ENCODE data around the gene GOLGA1.

Gene GOLGA1

DNA sequence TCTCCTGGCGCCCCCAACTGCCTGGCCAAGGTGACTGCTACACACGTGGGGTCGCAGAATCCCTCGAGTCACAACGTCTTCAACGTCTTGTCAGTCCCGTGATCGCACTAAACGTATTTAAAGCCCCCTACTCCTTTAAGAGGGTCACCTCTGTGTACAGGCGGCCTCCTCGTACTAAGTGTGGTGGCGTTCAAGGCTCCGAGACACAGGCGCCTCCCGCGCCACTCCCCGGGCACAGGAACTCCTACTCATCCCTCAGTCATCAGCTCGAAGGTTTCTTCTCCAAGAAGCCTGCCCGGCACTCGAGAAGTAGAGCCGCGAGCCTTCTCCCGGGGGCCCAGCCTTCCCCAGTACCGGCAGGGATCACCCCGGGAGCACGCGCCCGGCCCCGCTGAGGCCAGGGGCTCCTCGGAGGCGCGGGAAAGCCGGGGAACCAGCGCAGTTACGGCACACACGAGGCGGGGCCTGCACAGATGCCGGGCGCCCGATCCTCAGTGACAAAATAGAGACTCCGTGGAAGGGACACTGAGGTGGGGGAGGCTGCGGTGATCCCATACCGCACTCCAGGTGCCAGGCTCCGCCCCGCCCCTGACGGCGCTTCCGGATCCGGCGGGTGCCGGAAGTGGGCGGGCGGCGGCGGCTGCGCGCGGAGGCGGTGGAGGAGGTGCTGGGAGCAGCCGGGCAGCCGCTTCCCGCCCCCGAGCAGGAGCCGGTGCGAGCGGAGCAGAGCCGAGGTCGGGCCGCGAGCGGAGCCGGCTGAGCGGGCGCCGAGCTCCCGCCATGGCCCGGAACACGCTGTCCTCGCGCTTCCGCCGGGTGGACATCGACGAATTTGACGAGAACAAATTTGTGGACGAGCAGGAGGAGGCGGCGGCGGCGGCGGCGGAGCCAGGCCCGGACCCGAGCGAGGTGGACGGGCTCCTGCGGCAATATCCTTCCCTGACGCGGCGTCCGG, 72.1 kb downstream of the GOLGA1 start:
- Histone ChIP-seq H3K4me1 (ENCODE audit: control insufficient read depth, insufficient read depth, low read length) (peaks cover 29% of the 10 kb centered on the region), H3K9me3 (replicated peaks; ENCODE audit: low read length) (no peaks in the 10 kb centered on the region), H3K9ac (ENCODE audit: low read depth, low read length) (peak overlapping the region; percentile 99), H3K4me2 (ENCODE audit: low read length) (peak overlapping the region; percentile 94), H3K27me3 (ENCODE audit: control insufficient read depth, insufficient read depth, low read length) (no peaks in the 10 kb centered on the region), H3K4me3 (ENCODE audit: low read length) (peak overlapping the region; percentile 97), H3K36me3 (ENCODE audit: insufficient read depth, low read length) (peaks cover 26% of the 10 kb centered on the region)

DNA sequence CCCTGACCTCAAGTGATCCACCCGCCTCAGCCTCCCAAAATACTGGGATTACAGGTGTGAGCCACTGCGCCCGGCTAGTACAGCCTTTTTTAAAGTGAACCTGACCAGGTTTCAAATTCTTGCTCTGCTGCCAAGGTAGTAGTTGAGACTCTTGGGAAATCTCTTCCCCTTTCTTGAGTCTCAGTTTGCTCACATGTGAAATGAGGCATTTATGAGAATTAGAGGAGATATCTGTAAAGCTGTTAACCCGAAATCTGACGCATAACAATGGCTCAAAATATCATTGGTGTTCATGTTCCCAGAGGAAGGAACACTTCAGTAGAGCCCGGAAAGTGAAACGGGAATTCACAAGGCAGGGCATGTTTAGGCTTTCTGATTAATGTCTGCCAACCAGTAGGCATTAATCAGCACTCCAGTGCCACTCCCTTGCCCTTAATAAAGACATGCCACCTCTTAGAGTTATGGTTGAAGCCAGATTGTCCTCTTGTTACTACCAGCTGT, 77.5 kb downstream of the GOLGA1 start:
- no peaks in the 10 kb centered on the region for H3K27me3 ChIP-seq (ENCODE audit: control insufficient read depth, insufficient read depth, low read length)
- no peak overlapping the region for H3K9ac ChIP-seq (ENCODE audit: low read depth, low read length)
- H3K4me1 ChIP-seq (ENCODE audit: control insufficient read depth, insufficient read depth, low read length), result peaks cover 29% of the 10 kb centered on the region

DNA sequence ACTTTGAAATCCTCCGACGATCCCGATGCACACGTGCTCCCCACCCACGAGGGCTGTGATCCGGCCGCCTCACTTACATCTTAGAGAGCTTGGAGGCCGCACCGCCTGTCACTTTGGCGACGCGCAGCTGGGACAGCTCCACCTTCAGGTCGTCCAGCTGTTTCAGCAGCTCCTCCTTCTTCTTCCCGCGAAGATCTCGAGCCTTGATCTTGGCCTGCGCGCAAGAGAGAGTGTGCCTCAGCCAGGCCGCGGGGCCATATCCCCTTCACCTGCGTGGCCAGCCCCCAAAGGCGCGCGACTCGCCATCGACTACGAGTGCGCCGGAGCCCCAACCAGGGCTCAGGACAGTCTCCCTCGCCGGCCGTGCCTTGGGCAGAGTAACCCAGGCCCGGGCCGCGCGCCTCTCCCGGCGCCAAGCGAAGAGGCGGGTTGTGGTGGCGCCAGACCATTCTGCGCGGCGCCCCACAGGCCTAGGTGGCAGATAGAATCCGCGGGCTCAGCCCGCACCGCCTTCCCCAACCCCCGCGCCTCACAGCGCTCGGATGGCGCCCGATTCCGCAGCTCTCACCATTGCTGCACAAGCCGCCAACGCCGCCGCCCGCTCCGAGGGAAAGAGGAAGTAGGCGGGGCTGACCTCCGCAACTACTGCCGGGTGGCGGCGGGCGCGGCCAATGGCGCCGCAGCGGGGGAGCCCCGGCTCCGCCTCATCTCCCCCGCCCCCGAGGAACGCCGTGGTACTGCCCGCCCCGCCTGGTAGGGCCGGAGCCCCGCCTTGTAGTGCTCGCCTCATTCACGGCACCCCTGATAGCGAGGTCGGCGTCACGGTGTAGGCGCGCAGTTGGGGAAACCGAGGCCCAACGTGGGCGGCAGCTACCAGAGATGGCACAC, 79.3 kb downstream of the GOLGA1 start, which contains the start of the genes ARPC5L and RPL35:
ARPC5L (plus strand) TSS at position 789 of the 888 bp plus-strand sequence. CDS start 7,161 bp downstream, outside the sequence.
RPL35 (minus strand) TSS at position 616 of the 888 bp plus-strand sequence; CDS start at position 571, 45 bp downstream.
- peak within 1 kb of the TSS; percentile 97 for H3K4me3 ChIP-seq (ENCODE audit: low read length)
- no peaks in the 10 kb centered on the region for H3K27me3 ChIP-seq (ENCODE audit: control insufficient read depth, insufficient read depth, low read length)
- H3K4me1 ChIP-seq (ENCODE audit: control insufficient read depth, insufficient read depth, low read length), result peaks cover 23% of the 10 kb centered on the region
- H3K9me3 ChIP-seq (replicated peaks; ENCODE audit: low read length), result no peaks in the 10 kb centered on the region
- H3K4me2 ChIP-seq (ENCODE audit: low read length), result peak within 1 kb of the TSS; percentile 99
- peak within 1 kb of the TSS; percentile 99 for H3K9ac ChIP-seq (ENCODE audit: low read depth, low read length)
- peaks cover 46% of the 10 kb centered on the region for H3K36me3 ChIP-seq (ENCODE audit: insufficient read depth, low read length)

More for the DNA sequence above, 77.5 kb downstream of the GOLGA1 start:
- H3K9me3 ChIP-seq (replicated peaks; ENCODE audit: low read length), result no peaks in the 10 kb centered on the region
- no peak overlapping the region for H3K4me2 ChIP-seq (ENCODE audit: low read length)
- peaks cover 28% of the 10 kb centered on the region for H3K36me3 ChIP-seq (ENCODE audit: insufficient read depth, low read length)
- no peak overlapping the region for H3K4me3 ChIP-seq (ENCODE audit: low read length)

DNA sequence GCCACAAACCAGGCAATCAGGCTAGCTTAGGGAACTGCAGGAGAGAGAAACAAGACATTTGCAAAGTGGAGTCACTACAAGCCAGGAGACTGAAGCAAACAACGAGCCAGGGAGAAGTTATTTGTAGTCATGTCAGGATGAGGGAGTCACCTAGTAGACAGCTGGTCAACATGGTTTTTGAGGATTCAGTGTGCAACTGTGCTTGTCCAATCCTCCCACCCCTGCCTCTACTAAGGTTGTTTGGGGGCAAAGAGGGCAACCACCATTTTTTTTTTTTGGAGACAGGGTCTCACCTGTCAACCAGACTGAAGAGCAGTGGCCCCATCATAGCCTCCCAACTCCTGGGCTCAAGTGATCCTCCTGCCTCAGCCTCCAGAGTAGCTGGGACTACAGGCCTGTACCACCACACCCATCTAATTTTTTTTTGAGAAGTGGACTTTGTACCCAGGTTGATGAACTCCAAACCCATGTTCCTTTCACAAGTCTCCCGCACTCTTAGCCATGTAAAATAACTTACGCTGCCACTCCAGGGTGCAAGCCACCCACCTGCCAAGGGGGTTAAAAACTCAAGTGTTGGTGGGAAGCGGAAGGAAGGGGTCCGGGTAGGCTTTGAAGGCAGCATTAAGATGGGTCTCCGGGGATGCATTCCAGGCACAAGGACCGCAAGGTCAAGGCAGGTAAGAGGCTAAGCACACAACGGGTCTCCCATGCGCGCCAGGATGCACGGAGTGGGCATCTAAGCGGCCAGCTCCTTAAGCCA, 80.1 kb downstream of the GOLGA1 start:
- Histone ChIP-seq H3K27me3 (ENCODE audit: control insufficient read depth, insufficient read depth, low read length) (no peaks in the 10 kb centered on the region), H3K36me3 (ENCODE audit: insufficient read depth, low read length) (peaks cover 53% of the 10 kb centered on the region), H3K4me1 (ENCODE audit: control insufficient read depth, insufficient read depth, low read length) (peaks cover 23% of the 10 kb centered on the region), H3K4me3 (ENCODE audit: low read length) (peak overlapping the region; percentile 97), H3K9me3 (replicated peaks; ENCODE audit: low read length) (no peaks in the 10 kb centered on the region), H3K4me2 (ENCODE audit: low read length) (peak overlapping the region; percentile 99), H3K9ac (ENCODE audit: low read depth, low read length) (peak overlapping the region; percentile 99)

DNA sequence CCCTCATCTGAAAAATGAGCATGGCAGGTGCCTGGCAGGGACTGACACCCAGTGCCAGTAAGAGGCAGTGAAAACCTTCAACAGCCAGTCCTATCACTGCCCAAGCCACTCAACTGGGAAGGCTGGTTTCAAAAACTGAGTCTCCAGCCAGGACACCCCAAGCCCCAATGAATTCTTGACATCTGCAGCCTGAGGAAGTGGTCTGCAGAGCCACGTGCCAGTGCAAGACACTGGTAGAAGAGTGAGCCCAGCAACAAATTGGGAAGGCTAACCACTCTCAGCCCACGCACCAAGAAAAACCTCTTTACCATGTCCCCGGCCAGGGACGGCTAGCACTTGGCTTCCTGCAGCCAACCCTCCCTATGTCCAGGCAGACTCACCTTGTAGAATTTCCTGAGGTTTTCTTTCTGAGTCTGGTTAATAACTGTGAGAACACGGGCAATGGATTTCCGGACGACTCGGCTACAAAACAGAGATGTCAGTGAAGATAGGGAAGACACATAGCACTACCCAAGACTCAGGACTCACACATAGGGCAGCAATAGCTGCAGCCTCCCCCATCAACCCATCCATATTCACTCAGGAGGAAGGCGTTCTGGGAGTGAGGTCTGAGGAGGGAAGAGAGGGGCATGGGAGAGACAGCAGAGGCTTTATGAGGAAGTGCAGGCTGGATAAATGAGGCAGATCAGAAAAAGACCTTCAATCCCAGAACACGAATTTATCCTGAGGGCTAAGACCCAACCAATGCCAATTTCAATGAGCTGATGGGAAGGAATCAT, 80.9 kb downstream of the GOLGA1 start:
- H3K9ac ChIP-seq (ENCODE audit: low read depth, low read length), result peak overlapping the region; percentile 99
- peaks cover 23% of the 10 kb centered on the region for H3K4me1 ChIP-seq (ENCODE audit: control insufficient read depth, insufficient read depth, low read length)
- H3K36me3 ChIP-seq (ENCODE audit: insufficient read depth, low read length), result peaks cover 53% of the 10 kb centered on the region
- no peaks in the 10 kb centered on the region for H3K27me3 ChIP-seq (ENCODE audit: control insufficient read depth, insufficient read depth, low read length)
- peak overlapping the region; percentile 97 for H3K4me3 ChIP-seq (ENCODE audit: low read length)
- no peaks in the 10 kb centered on the region for H3K9me3 ChIP-seq (replicated peaks; ENCODE audit: low read length)
- peak overlapping the region; percentile 99 for H3K4me2 ChIP-seq (ENCODE audit: low read length)

DNA sequence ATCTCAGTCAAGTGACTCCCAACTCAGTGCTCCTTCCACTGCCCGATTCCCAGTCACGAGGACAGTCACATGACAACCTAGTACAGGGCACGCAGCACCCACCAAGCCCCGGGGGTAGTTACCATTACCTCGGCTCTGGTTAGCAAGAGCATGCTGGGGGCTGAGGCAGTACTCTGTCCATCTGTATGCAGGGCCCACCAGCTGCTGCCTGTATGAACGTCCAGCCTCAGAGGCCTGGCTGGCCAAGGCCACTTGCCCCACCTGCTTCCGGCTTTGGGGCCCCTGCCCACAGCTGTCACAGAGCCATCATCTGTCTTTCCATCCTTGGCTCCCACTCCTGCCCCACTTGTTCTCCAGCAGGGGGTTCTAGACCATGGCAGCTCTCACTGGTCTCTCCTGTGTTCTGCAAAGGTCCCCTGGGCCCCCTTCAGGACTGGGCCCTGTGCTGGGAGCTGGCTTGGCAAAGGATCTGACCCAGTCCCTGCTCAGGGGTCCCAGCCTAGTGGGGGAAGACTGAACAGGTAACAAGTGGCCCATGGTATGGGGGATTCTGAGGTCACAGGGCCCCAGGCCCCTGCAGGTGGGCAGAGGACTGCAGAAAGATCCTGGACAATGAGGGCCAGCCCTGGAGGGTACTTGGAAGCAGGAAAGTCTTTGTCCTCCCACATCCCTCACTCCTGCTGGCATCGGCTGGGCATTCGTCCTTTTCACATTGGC, 82.4 kb downstream of the GOLGA1 start:
- peak overlapping the region; percentile 99 for H3K4me2 ChIP-seq (ENCODE audit: low read length)
- peaks cover 53% of the 10 kb centered on the region for H3K36me3 ChIP-seq (ENCODE audit: insufficient read depth, low read length)
- H3K4me1 ChIP-seq (ENCODE audit: control insufficient read depth, insufficient read depth, low read length), result peaks cover 25% of the 10 kb centered on the region
- H3K9ac ChIP-seq (ENCODE audit: low read depth, low read length), result peak overlapping the region; percentile 99
- H3K9me3 ChIP-seq (replicated peaks; ENCODE audit: low read length), result no peaks in the 10 kb centered on the region
- no peak overlapping the region for H3K4me3 ChIP-seq (ENCODE audit: low read length)
- H3K27me3 ChIP-seq (ENCODE audit: control insufficient read depth, insufficient read depth, low read length), result no peaks in the 10 kb centered on the region

DNA sequence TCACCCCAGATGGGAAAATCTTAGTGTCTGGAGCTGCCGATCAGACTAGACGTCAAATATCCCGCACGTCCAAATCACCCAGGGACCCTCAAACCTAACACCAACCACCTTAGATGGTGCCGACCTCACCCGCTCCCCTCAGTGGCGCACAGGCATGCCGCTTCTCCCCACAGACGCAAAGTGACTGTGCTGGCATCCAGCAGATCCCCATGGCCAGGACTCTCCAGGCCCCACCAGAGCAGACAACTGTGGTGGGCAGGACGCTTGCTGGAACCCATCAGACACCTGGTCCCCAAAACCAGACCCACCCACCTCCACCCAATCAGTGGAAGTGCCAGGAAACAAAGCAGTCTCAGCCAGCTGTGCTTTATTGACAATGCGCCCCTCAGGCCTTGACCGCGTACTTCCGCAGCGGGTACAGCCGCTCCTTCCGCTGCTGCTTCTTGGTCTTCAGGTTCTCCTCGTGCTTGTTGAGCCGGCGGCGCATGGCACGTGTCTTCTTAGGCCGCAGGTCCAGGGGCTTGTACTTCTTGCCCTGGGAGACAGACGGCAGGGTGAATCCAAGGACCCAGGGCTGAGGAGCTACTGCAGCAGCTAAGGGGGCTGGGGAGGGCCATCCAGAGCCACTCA, 83.2 kb downstream of the GOLGA1 start:
- H3K4me1 ChIP-seq (ENCODE audit: control insufficient read depth, insufficient read depth, low read length), result peaks cover 32% of the 10 kb centered on the region
- H3K9ac ChIP-seq (ENCODE audit: low read depth, low read length), result no peak overlapping the region
- H3K36me3 ChIP-seq (ENCODE audit: insufficient read depth, low read length), result peaks cover 53% of the 10 kb centered on the region
- no peaks in the 10 kb centered on the region for H3K9me3 ChIP-seq (replicated peaks; ENCODE audit: low read length)
- no peaks in the 10 kb centered on the region for H3K27me3 ChIP-seq (ENCODE audit: control insufficient read depth, insufficient read depth, low read length)
- H3K4me3 ChIP-seq (ENCODE audit: low read length), result no peak overlapping the region
- no peak overlapping the region for H3K4me2 ChIP-seq (ENCODE audit: low read length)

DNA sequence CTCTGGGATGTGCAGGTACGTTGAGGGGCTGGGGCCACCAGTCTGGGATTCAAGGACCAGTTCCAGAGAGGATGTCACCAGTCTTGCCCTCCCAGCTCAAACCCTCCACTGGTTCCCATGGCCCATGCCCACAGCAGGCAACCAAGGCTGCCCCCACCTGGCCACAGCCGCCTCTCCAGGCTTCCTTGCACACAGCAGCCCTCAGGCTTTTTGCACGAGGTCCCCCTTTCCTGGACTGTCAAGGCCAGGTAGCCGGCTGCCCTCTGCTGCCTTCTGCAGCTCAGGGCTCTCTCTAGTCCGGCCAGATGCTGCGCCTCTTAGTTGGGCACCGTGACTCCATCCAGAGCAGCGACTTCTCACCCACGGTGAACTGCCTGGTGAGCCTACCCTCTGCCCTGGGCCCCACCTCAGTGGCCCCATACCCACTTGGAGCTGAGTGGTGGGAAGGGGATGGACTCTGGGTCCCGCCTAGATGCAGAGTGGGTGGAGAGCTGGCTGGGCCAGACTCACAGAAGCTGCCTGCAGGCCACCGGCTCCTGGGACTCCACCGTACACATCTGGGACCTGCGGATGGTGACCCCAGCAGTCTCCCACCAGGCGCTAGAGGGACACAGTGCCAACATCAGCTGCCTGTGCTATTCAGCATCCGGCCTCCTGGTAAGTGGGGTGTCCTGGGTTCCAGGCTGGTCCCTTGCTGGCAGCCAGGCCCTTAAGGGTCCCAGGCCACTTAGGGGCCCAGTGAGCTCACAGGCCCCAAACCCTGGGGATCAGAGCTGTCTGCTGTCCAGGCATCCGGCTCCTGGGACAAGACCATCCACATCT, 84.7 kb downstream of the GOLGA1 start:
- peaks cover 36% of the 10 kb centered on the region for H3K4me1 ChIP-seq (ENCODE audit: control insufficient read depth, insufficient read depth, low read length)

DNA sequence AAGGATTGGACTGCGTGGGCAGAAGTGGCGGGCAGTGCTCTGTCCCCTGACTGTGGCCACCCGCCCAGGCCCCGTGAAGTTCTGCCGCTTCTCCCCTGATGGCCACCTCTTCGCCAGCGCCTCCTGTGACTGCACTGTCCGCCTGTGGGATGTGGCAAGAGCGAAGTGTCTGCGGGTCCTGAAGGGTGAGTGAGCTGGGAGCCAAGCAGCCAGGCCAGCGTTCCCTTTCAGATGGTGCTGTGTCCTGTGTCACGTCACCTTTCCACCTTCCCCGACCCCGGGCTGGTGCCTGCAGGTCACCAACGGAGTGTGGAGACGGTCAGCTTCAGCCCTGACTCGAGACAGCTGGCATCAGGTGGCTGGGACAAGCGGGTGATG, 85.3 kb downstream of the GOLGA1 start:
- H3K36me3 ChIP-seq (ENCODE audit: insufficient read depth, low read length), result peaks cover 46% of the 10 kb centered on the region
- peaks cover 5% of the 10 kb centered on the region for H3K27me3 ChIP-seq (ENCODE audit: control insufficient read depth, insufficient read depth, low read length)
- H3K9me3 ChIP-seq (replicated peaks; ENCODE audit: low read length), result no peaks in the 10 kb centered on the region
- H3K4me1 ChIP-seq (ENCODE audit: control insufficient read depth, insufficient read depth, low read length), result peaks cover 35% of the 10 kb centered on the region
- no peak overlapping the region for H3K4me2 ChIP-seq (ENCODE audit: low read length)
- H3K4me3 ChIP-seq (ENCODE audit: low read length), result no peak overlapping the region
- no peak overlapping the region for H3K9ac ChIP-seq (ENCODE audit: low read depth, low read length)

More for the DNA sequence above, 84.7 kb downstream of the GOLGA1 start:
- Histone ChIP-seq H3K4me2 (ENCODE audit: low read length) (no peak overlapping the region), H3K27me3 (ENCODE audit: control insufficient read depth, insufficient read depth, low read length) (peaks cover 5% of the 10 kb centered on the region), H3K36me3 (ENCODE audit: insufficient read depth, low read length) (peaks cover 52% of the 10 kb centered on the region), H3K9me3 (replicated peaks; ENCODE audit: low read length) (no peaks in the 10 kb centered on the region), H3K9ac (ENCODE audit: low read depth, low read length) (no peak overlapping the region), H3K4me3 (ENCODE audit: low read length) (no peak overlapping the region)
